ENCODE data around the gene PFKFB4.
A peak's percentile ranks its signal among the peaks of the same experiment; 100 is the strongest.
"Not testable (repeated sequence)": the region's sequence is repeated elsewhere in the genome, so short reads cannot be mapped to it uniquely, and the experiment has no call there.

Gene PFKFB4

DNA sequence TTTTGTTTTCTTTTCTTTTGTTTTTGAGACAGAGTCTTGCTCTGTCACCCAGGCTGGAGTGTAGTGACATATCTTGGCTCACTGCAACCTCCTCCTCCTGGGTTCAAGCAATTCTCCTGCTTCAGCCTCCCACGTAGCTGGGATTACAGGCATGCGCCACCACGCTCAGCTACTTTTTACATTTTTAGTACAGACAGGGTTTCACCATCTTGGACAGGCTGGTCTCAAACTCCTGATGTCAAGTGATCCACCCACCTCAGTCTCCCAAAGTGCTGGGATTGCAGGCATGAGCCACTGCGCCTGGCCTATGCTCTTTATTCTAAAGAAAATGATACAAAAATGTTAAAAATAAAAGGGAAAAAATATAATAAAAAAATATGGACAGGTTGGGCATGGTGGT lies 25.9 kb downstream of the PFKFB4 start:
- not testable (repeated sequence) for DNase-seq (ENCODE audit: low read depth in 3 of 3)

DNA sequence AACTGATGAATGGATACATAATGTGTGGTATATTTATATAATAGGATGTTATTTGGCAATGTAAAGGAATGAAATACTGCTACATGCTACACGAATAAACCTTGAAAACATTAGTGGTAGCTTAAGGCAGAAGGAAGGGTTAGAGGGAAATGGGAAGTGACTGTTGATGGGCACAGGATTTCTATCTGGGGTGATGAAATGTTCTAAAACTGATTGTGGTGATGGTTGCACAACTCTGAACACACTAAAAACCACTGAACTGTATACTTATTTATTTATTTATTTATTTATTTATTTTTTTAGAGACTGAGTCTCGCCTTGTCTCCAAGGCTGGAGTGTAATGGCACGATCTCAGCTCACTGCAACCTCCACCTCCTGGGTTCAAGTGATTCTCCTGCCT lies 27.8 kb downstream of the PFKFB4 start:
- DNase-seq (ENCODE audit: low read depth in 3 of 3), result no peak

DNA sequence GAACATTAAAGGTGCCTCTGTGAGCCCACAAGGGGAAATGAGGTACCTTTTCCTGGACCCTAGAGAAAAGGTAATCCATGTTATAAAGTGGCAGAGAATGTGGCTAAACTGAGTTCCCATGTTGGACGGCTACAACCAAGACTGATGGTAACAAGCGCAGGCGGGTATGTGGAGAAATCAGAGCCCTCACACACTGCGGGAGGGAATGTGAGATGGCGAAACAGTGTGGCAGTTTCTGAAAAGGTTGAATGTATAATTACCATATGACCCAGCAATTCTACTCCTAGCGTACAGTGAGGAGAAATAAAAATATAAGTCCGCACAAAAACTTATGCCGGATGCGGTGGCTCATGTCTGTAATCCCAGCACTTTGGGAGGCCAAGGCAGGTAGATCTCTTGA lies 28.6 kb downstream of the PFKFB4 start:
- DNase-seq (ENCODE audit: low read depth in 3 of 3), result no peak

DNA sequence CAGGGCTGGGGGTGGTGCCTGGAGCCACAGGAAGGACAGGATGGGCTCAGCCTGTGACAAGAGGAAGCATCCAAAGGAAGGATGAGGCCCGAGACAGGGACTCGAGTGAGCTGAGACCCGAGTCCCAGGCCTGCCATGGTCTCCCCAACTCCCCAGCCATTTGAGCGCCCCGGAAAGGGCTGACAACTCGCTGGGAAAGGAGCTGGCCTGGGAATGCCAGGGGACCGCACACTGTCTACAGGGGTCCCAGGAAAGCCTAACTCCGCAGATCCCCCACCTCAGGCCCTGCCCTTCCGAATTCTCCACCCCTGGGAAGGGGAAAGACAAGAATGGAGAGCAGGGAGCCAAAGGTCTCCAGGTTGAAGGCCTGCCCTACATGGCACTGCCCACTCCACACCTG lies 31.6 kb downstream of the PFKFB4 start:
- no peak for DNase-seq (ENCODE audit: low read depth in 3 of 3)

DNA sequence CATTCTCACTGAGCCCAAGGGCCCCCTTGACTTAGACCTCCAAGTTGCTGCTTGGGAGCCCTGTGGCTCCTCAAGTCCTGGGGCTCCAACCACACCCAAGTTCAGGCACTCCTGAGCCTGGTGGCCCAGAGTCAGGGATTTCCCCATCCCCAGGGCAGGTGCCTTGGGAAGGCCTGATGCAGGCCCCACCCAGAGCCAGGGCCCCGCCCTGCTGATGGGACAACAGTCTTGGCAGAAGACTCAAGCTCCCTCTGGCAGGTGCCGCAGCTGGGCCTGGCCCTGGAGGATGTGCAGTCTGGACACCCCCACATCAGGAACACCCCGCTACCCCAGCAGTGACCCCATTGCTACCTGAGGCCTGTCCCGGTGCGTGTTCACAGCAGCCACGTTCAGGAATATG lies 35.0 kb downstream of the PFKFB4 start:
- no peak for DNase-seq (ENCODE audit: low read depth in 3 of 3)

DNA sequence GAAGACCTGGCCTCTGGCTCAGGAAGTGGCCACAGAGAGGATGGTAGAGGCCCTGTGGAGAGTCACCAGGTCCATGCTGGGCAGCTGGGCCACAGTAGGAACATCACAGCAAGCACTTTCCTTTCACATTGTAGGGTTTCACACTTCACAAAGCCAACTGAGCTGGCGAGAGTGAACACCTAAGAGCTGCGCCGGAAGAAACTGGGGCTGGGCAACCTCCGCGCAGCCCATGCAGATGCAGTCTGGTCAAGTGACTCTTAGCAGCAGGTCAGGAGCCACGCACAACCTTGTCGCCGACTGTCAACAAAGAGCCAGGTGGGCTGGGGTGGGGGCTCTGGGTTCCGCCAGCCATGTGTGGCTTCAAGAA lies 37.3 kb downstream of the PFKFB4 start:
- no peak for DNase-seq (ENCODE audit: low read depth in 3 of 3)

DNA sequence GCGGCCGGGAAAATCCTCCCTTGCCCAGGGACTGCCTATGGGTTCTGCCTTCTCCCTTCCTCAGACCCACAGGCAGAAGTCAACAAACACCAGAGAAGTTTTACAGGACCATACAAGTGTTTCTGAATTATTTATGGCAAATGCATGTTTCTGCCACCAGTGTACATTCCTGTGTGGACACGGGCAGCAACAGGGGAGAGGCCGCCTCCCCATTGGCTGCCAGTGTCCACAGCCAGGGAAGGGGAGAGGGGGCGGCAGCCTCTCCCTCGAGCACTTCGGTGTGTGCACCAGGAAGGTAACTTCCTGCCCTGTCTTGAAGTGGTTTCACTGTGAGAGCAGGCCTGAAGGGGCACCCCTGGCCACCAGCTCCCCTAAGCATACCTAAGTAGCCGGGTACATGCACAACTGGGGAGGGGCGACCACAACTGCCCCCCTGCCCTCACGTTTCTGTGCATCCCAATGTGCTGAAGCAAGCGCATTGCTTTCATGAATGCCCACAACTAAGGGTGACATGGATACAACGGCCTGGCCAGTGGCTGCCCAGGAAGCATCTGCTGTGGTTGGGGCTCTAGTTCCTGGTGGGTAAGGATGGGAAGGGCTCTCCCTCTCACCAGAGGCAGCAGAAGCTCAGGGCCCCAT lies 37.8 kb downstream of the PFKFB4 start:
- no peak for DNase-seq (ENCODE audit: low read depth in 3 of 3)

DNA sequence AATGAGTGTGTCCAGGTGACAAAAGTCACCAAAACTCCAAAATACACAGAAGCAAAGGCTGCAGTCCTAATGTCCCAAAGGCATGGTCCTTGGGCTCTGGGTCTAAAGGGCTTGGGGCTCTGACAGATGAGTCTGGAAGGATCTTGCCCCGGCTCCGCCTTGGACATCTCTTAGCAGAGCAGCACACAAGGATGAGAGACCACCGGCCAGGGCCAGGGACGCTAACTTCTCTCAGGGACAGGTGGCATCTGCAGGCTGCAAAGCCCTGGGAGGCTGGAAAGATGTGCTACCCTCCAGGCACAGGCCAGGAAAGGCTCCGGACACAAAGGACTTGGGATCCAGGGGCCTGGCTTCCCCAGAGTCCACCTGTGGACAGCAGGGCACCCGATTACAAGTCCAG lies 38.5 kb downstream of the PFKFB4 start:
- no peak for DNase-seq (ENCODE audit: low read depth in 3 of 3)

DNA sequence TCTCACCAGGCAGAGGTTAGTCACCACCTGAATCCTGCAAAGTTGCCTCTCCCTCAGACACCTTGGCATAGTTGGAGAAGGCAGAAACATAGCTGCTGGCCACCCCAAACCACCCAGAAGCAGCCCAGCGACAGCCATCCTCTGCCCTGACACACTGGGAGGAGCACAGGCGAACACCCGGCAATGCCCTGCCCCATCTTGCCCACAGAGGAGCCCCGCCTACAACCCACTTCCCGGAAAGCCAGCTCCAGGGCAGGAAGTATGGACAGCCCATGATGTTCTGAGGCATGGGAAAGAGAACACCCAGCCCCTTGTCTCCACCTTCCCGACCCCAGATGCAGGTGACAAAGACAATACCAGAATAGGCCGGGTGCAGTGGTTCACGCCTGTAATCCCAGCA lies 40.0 kb downstream of the PFKFB4 start:
- DNase-seq (ENCODE audit: low read depth in 3 of 3), result no peak

DNA sequence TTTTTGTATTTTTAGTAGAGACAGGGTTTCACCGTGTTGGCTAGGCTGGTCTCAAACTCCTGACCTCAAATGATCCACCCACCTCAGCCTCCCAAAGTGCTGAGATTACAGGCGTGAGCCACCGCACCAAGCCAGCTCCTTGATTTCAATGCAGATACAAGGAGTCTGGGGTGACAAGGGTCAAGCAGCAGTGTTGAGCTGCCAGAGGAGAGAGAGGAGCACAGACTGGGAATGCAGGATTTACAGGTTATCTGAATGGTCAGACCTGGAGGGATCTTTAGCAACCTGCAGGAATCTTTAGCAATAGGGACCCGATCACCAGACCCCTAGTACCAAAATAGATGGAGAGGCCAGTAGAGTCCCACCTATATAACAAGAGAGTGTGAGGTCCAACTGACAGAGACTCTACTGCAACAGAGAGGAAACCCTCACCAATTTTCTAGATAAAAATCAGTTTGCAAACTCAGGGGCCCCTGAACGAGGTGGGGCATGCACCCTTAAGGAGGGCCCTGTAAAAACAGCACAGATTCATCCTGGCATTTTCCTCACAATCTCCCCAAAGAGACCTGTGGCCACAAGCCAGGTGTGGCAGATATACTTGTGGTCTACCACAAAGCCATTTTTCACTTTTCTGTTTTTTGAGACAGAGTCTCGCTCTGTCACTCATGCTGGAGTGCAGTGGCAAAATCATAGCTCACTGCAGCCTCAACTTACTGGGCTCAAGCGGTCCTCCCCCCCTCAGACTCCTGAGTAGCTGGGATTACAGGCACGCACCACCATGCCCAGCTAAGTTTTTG lies 42.0 kb downstream of the PFKFB4 start:
- DNase-seq (ENCODE audit: low read depth in 3 of 3), result no peak

DNA sequence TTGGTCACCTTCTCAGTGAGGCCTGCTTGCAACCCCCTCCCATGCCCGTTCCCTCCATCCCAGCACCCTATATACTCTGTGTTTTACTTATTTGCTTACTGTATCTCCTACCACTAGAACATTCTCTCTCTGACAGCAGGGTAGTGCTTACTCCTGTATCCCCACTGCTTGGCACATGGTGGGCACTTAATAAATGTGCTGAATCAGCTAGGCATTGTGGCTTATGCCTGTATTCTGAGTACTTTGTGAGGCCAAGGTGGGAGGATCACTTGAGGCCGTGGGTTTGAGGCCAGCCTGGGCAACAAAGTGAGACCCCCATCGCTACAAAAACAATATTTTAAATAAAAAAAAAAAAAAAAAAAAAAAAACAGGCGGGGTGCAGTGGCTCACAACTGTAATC lies 45.1 kb downstream of the PFKFB4 start:
- DNase-seq (ENCODE audit: low read depth in 3 of 3), result no peak

DNA sequence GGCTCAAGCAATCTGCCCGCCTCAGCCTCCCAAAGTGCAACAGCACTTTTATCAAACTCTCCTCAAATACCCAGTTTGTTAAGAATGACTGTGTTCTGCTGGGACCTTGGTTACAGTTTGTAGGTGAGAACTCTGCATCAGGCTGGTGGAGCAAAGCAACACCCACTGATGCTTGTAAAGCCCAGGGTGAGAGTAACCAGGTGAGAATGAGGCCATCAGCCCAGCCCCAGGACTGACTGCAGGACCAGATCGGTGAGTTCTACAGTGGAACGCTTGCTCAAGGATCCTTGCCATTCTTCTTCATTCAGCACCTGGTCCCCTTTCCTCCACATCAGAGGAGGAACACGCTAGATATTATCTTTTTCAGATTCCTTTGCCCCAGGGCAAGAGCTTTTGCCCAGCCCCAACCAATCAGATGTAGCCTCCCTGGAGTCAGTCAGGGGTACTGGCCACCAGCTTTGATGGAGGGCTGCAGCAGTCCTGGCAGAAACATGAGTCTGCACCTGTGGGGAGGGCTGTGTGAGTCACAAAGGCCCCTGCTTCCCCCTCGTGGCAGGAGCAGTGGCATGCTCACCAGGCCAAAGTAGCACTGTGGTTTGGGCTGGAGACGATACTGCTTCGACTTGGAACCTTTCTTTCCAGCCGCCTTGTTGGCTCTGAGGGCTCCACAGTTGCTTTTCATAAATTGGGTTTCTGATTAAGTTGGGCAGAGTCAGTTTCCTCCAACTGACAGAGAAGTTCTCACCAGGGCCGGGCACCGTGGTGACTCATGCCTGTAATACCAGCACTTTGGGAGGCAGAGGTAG lies 49.1 kb downstream of the PFKFB4 start:
- peak; percentile 46 to 66 (median 57) for DNase-seq (ENCODE audit: low read depth in 3 of 3)

DNA sequence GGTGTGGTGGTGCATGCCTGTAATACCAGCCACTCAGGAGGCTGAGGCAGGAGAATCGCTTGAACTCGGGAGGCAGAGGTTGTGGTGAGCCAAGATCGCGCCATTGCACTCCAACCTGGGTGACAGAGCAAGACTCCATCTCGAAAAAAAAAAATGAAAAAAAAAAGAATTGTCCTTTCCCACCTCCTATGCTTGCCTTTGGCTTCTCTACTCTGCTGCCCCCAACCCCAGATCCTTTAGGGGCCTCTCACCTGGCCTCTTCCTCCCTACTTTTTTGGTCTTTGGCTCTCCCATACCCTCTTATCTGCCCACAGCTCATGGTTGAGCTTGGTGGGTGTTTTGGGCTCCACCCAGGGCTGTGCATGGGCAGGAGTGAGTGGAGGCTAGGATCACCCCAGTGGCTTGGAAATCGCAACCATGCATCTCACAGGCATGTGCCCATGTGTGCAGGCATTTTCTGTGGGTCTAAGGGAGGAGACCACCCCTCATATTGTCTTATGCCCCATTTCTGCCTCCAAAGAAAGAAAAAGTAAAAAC lies 50.6 kb downstream of the PFKFB4 start:
- DNase-seq (ENCODE audit: low read depth in 3 of 3), result no peak

DNA sequence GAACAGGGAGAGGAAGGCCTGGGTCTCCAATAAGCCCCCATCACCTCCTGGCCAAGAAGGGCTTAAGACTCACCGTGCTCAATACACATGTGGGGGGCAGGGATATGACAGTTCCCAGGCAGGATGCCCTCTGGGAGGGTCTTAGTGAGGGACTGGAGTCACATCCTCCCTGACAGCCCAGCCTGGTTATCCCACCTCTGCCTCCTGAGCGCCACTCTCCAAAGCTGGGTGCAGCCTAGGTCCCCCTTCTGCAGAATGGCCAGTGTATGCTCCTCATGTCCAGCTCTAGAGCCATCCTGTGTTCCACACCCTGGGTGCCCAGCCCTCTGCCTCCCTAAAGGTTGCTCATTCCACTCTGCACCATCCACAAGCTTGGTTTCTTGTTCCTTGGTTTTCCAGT lies 51.5 kb downstream of the PFKFB4 start:
- DNase-seq (ENCODE audit: low read depth in 3 of 3), result no peak

DNA sequence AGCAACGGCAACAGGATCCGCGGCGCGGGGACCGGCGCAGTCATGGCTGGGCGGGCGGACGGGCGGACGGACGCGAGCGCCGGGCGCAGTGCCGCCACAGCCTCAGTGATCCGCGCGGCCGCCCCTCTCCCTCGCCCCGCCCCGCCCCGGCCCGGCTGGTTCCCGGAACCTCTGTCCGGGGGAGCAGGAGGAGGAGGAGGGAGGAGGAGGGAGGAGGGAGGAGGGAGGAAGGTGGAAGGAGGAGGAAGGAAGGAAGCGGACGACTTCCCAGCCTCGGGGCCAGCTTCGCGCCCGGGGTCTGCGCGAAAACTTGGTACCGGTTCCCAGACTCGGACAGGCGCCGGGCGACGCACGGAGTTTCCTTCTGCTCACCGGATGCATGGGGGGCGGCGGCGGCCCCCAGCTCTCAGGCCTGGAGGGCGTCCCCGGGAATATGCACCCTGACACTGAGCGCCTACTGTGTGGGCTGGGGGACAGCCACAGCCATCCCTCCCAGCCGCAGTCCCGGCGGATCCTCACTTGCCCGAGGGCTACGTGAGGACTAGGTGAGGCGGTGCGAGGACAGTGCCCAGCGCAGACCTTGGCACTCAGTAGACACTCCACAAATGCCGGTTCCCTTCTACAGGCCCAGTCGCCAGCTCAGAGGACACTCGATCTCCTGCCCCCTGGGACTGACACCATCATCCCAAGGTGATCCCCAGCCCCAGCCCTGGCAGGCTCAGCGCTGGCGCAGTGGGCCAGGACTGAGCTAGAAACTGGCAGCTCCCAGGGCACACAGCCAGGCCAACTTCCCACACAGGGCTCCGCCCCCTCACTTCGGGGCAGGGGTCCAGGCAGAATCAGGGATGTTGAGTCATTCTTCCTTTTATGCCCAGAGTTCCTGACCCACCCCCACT lies 52.3 kb downstream of the PFKFB4 start, which contains the start of gene SHISA5:
Gene SHISA5, minus strand, starts transcription at position 124 of the 896 bp plus-strand sequence. Its CDS starts 80 bp downstream, at position 44.
- peak; percentile 15 to 66 (median 31) for DNase-seq (ENCODE audit: low read depth in 3 of 3)

DNA sequence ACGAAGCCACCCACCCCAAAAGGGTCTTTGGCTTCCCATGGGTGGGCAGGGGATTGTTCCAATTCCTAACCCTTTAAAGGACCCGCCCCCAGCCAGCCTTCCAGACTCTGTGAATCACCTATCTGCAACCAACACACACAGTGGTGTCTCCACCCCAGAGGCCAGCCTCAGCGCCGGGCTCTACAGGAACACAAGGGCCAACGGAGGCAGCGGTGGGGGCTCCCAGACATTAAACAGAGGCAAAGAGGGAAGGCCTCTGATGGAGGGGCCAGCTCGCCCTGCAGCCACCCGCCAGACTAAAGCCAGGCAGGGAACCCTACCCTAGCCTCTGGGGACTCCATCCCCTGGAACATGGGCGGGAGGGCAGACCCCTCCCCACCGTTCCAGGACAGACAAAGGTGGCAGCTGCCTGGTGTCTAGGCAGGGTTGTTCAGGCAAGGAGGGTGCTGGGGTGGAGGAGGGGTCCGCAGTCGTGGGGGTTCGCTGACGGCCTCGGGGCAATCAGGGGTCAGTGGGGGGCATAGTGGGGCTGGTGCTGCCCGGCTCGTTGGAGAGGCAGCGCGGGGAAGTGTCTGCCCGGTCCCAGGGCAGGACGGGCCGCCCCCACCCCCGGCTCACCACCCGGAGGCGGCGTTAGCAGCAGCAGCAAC lies 53.1 kb downstream of the PFKFB4 start:
- DNase-seq (ENCODE audit: low read depth in 3 of 3), result no peak

DNA sequence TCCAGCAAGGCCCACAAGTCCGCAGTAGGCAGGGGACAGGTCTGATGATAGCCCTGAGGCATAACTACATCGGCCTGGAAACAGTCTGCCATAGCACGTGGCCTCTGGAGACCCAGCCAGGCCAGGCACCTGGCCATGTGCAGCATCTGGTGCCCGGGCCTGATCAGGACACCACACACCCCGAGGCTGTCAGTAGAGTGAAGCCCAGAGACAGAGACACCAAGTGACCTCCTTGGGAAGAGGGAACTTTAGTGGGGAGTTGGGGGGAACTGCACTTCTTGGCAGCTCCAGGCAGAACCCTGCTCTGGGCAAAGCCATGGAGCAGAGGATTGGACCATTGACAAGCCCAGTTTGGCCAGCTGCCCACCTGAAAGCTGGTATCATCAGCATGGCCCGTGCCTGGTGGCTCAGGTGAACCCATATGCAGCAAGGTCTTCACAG lies 53.9 kb downstream of the PFKFB4 start:
- DNase-seq (ENCODE audit: low read depth in 3 of 3), result no peak

DNA sequence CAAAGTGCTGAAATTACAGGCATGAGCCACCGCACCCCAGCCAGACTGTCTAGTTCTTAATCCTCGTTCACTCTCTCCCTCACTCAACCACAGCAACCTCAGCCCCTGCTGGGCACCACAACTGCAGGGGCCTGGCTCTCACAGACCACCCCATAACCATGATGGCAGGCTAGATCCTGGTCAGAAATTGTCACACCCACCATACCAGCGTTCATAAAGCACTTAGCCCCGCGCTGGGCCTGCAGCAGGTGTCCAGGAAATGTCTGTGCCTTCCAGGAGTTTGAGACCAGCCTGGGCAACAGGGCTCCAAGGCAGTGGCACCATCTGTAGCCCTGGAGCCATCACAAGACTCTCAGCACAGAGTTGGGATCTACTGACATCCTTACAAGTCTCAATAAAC lies 54.5 kb downstream of the PFKFB4 start:
- DNase-seq (ENCODE audit: low read depth in 3 of 3), result no peak

DNA sequence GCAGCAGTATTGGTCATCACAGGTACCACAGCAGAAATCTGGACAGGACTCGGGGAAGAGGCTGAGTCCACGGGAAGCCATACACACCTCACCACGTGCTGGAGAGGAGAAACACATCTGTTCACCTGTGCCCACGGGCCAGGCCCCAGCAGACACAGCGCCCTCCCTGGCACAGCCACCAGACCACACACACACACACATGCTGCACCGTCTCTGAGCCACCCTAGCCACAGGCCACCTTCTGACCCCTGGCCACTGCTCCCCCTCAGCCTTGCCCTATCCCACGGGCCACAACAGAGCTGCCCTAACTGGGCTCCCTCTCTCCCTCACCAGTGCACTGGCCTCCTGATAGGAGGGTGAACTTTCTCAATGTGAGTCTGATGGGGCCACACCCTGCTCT lies 55.4 kb downstream of the PFKFB4 start:
- no peak for DNase-seq (ENCODE audit: low read depth in 3 of 3)

DNA sequence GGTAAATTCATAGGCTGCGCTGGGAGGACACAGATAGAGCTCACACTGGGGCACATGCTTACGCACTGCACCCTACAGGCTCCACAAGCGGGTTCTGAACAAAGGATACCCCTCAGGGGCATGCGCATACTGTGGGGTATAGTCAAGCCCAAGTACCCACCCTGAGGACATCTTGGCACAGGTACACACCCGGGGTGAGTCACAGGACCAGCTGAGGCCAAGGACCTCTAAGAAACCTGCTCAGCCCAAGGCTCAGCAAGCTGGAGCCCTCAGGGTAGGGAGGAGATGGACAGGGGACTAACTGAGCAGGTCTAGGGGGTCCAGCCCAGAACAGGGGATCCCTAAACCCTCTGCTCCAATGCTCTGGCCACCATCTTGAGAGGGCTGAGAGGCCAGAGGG lies 55.9 kb downstream of the PFKFB4 start:
- no peak for DNase-seq (ENCODE audit: low read depth in 3 of 3)

DNA sequence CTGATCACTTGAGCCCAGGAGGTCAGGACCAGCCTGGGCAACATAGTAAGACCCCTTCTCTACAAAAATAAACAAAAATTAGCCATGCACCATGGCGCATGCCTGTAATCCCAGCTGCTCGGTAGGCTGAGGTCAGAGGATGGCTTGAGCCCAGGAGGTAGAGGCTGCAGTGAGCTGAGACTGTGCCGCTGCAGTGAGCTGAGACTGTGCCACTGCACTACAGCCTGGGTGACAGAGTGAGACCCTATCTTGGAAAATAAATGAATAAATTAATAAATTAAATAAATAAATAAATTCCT lies 63.5 kb downstream of the PFKFB4 start:
- no peak for DNase-seq (ENCODE audit: low read depth in 3 of 3)

Measured in stimulated activated CD4-positive, alpha-beta T cell treated with anti-CD3 and anti-CD28 coated beads, TNF-alpha, amount 100 ng/mL, for 24 hours (primary cell).